GM23338 (cell line): ENCODE results near the gene MYOCD. TPM values are rescaled to one million over a fixed set of nuclear protein-coding genes. Genes with fewer than 3 reads are reported as not detected.

Experiments used
- ATAC-seq: fragments of 200-7000 bp; cut with Tn5 transposase; 3 replicates; pipeline ENCODE4 v1.9.1; 2020
- DNase-seq: peaks from one replicate; pipeline ENCODE4 v3.0.0-alpha.2; 2015; ENCODE audit warnings: low spot score
- H2AFZ ChIP-seq: fragments of 200-600 bp; sonication (generic); 2 replicates; pipeline ENCODE4 v1.8.0; 2016; ENCODE audit warnings: antibody characterized with exemption, mild to moderate bottlenecking, moderate library complexity
- H3F3A ChIP-seq: fragments of 200-600 bp; sonication (generic); replicated peaks from 2 replicates; pipeline ENCODE4 v1.8.0; 2017; ENCODE audit warnings: antibody characterized with exemption, mixed run types, low read depth
- H3K27ac ChIP-seq: fragments of 200-600 bp; sonication (generic); 2 replicates; pipeline ENCODE4 v1.6.1; 2016; ENCODE audit warnings: low read depth
- H3K27me3 ChIP-seq: fragments of 200-600 bp; sonication (generic); 2 replicates; pipeline ENCODE4 v1.8.0; 2016; ENCODE audit warnings: mild to moderate bottlenecking, mixed run types, moderate library complexity; ENCODE audit not compliant: insufficient read depth
- H3K36me3 ChIP-seq: fragments of 200-600 bp; sonication (generic); 2 replicates; pipeline ENCODE4 v1.8.0; 2016; ENCODE audit warnings: mild to moderate bottlenecking; ENCODE audit not compliant: insufficient read depth
- H3K4me1 ChIP-seq: fragments of 200-600 bp; sonication (generic); 2 replicates; pipeline ENCODE4 v1.8.0; 2016; ENCODE audit warnings: mild to moderate bottlenecking, moderate library complexity; ENCODE audit not compliant: insufficient read depth
- H3K4me2 ChIP-seq: fragments of 200-600 bp; sonication (generic); 2 replicates; pipeline ENCODE4 v1.7.1; 2017; ENCODE audit warnings: mixed run types
- H3K4me3 ChIP-seq: fragments of 200-600 bp; sonication (generic); 2 replicates; pipeline ENCODE4 v1.6.1; 2016; ENCODE audit warnings: mixed run types
- H3K79me2 ChIP-seq: fragments of 200-600 bp; sonication (generic); replicated peaks from 2 replicates; pipeline ENCODE4 v1.8.0; 2017; ENCODE audit warnings: mild to moderate bottlenecking; ENCODE audit not compliant: insufficient read depth
- H3K9me2 ChIP-seq: fragments of 200-600 bp; sonication (generic); 2 replicates; pipeline ENCODE4 v1.8.0; 2017; ENCODE audit not compliant: insufficient read depth
- H4K20me1 ChIP-seq: fragments of 200-600 bp; sonication (generic); replicated peaks from 2 replicates; pipeline ENCODE4 v1.8.0; 2017; ENCODE audit warnings: mild to moderate bottlenecking; ENCODE audit not compliant: insufficient read depth
- H3K27ac Mint-ChIP-seq: 2 replicates; pipeline ENCODE4 v1.8.0; 2020; ENCODE audit warnings: inconsistent platforms, mild to moderate bottlenecking, moderate library complexity, mixed read lengths
- H3K27me3 Mint-ChIP-seq: 3 replicates; pipeline ENCODE4 v1.8.0; 2022; ENCODE audit warnings: low read depth, mild to moderate bottlenecking, moderate library complexity, mixed read lengths, inconsistent platforms; ENCODE audit not compliant: insufficient read depth, poor library complexity
- H3K36me3 Mint-ChIP-seq: 3 replicates; pipeline ENCODE4 v1.8.0; 2021; ENCODE audit warnings: low read depth, mild to moderate bottlenecking, inconsistent platforms, moderate library complexity, mixed read lengths
- H3K4me1 Mint-ChIP-seq: 3 replicates; pipeline ENCODE4 v1.8.0; 2020; ENCODE audit warnings: mild to moderate bottlenecking, inconsistent platforms, mixed read lengths
- H3K4me3 Mint-ChIP-seq: 3 replicates; pipeline ENCODE4 v1.8.0; 2021; ENCODE audit warnings: moderate library complexity, mild to moderate bottlenecking, inconsistent platforms, mixed read lengths
- H3K9me3 Mint-ChIP-seq: 3 replicates; pipeline ENCODE4 v1.8.0; 2020; ENCODE audit warnings: moderate library complexity, mild to moderate bottlenecking, inconsistent platforms, mixed read lengths
- EZH2 ChIP-seq: fragments of 200-600 bp; sonication (generic); IDR thresholded peaks from one replicate; pipeline ENCODE4 v1.8.0; 2017; ENCODE audit warnings: antibody characterized with exemption, mild to moderate bottlenecking, low read depth; ENCODE audit not compliant: unreplicated experiment
- EZH2phosphoT487 ChIP-seq: fragments of 200-600 bp; sonication (generic); IDR thresholded peaks from one replicate; pipeline ENCODE4 v1.8.1; 2018; ENCODE audit warnings: antibody characterized with exemption; ENCODE audit not compliant: unreplicated experiment
- JUNB ChIP-seq: IDR thresholded peaks from one replicate; pipeline ENCODE4 v1.6.1; 2016; ENCODE audit warnings: antibody characterized with exemption; ENCODE audit not compliant: unreplicated experiment
- NANOG ChIP-seq: IDR thresholded peaks from 2 replicates; pipeline ENCODE4 v1.6.1; 2016; ENCODE audit warnings: antibody characterized with exemption, borderline replicate concordance
- STAT1 ChIP-seq: IDR thresholded peaks from one replicate; pipeline ENCODE4 v1.6.1; 2016; ENCODE audit warnings: antibody characterized with exemption; ENCODE audit not compliant: unreplicated experiment
- ZNF331 ChIP-seq: fragments of 250-450 bp; sonication (Bioruptor Pico); IDR thresholded peaks from 2 replicates; pipeline ENCODE4 v1.5.0; 2020; ENCODE audit warnings: low read depth, mild to moderate bottlenecking, moderate library complexity
- polyA plus RNA-seq: library from polyadenylated mRNA; unstranded; fragments of >200 nt; fragmentation: Nextera tagmentation; extraction: Ambion mirVana; gene quantifications from 2 replicates; pipeline ENCODE4 v1.2.1, GENCODE V29; 2016
- total RNA-seq: library from RNA; depleted of rRNA; stranded (reverse); fragments of >200 nt; shearing (Covaris generic); gene quantifications from 2 replicates; pipeline ENCODE4 v1.2.3, GENCODE V29; 2014
- TF ChIP-seq, protein P1 (sequence below): IDR thresholded peaks from one replicate; pipeline ENCODE4 v1.6.1; 2018; ENCODE audit warnings: antibody characterized with exemption; ENCODE audit not compliant: unreplicated experiment
- TF ChIP-seq, protein P2 (sequence below): IDR thresholded peaks from 2 replicates; pipeline ENCODE4 v1.6.1; 2016; ENCODE audit warnings: antibody characterized with exemption
- TF ChIP-seq, protein P3 (sequence below), 2 experiments: fragments of 200-600 bp in 1 of 2; sonication (generic) in 1 of 2; conservative IDR thresholded peaks; 2 replicates each; pipeline versions ENCODE4 v1.5.1 to v1.6.1; 2016 to 2017; ENCODE audit warnings: antibody characterized with exemption in 2 of 2, low read depth in 2 of 2, mild to moderate bottlenecking in 2 of 2, moderate library complexity in 1 of 2

The MYOCD gene
- total and polyA plus RNA-seq, 2 experiments from 2014 or later, result 0.80 to 2.4 TPM

DNA sequence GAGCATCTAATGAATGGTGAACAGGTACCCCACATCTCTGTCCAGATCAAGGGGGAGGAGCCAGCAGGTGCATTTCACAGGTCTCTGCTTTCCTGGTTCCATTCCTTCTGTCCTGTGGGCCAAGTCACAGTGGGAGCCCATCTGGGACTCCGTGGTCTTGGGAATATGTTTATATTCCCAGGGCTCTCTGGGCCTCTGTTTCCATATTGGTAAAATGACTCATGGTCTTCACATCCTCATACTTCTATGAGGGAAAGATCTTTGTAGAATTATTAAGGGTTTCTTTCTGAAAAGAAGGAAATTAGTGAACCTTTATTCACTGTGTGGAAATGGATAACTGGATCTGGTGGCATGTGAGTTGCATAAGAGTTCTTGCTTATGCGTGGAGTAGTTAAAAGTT, 6.2 kb downstream of the MYOCD start (continued):
- TF ChIP-seq, protein P1, sequence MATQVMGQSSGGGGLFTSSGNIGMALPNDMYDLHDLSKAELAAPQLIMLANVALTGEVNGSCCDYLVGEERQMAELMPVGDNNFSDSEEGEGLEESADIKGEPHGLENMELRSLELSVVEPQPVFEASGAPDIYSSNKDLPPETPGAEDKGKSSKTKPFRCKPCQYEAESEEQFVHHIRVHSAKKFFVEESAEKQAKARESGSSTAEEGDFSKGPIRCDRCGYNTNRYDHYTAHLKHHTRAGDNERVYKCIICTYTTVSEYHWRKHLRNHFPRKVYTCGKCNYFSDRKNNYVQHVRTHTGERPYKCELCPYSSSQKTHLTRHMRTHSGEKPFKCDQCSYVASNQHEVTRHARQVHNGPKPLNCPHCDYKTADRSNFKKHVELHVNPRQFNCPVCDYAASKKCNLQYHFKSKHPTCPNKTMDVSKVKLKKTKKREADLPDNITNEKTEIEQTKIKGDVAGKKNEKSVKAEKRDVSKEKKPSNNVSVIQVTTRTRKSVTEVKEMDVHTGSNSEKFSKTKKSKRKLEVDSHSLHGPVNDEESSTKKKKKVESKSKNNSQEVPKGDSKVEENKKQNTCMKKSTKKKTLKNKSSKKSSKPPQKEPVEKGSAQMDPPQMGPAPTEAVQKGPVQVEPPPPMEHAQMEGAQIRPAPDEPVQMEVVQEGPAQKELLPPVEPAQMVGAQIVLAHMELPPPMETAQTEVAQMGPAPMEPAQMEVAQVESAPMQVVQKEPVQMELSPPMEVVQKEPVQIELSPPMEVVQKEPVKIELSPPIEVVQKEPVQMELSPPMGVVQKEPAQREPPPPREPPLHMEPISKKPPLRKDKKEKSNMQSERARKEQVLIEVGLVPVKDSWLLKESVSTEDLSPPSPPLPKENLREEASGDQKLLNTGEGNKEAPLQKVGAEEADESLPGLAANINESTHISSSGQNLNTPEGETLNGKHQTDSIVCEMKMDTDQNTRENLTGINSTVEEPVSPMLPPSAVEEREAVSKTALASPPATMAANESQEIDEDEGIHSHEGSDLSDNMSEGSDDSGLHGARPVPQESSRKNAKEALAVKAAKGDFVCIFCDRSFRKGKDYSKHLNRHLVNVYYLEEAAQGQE, result no peak
- no peak for TF ChIP-seq ZNF331 (CRISPR knock-in tag)
- TF ChIP-seq, protein P2, sequence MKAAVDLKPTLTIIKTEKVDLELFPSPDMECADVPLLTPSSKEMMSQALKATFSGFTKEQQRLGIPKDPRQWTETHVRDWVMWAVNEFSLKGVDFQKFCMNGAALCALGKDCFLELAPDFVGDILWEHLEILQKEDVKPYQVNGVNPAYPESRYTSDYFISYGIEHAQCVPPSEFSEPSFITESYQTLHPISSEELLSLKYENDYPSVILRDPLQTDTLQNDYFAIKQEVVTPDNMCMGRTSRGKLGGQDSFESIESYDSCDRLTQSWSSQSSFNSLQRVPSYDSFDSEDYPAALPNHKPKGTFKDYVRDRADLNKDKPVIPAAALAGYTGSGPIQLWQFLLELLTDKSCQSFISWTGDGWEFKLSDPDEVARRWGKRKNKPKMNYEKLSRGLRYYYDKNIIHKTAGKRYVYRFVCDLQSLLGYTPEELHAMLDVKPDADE, result no peak
- TF ChIP-seq STAT1, result no peak
- TF ChIP-seq NANOG, result no peak
- TF ChIP-seq, protein P3, sequence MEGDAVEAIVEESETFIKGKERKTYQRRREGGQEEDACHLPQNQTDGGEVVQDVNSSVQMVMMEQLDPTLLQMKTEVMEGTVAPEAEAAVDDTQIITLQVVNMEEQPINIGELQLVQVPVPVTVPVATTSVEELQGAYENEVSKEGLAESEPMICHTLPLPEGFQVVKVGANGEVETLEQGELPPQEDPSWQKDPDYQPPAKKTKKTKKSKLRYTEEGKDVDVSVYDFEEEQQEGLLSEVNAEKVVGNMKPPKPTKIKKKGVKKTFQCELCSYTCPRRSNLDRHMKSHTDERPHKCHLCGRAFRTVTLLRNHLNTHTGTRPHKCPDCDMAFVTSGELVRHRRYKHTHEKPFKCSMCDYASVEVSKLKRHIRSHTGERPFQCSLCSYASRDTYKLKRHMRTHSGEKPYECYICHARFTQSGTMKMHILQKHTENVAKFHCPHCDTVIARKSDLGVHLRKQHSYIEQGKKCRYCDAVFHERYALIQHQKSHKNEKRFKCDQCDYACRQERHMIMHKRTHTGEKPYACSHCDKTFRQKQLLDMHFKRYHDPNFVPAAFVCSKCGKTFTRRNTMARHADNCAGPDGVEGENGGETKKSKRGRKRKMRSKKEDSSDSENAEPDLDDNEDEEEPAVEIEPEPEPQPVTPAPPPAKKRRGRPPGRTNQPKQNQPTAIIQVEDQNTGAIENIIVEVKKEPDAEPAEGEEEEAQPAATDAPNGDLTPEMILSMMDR (conservative IDR thresholded peaks at IDR 0.05; ENCODE audit: low read depth in 2 of 2), result no peak
- no peak for TF ChIP-seq EZH2
- no peak for TF ChIP-seq EZH2phosphoT487

DNA sequence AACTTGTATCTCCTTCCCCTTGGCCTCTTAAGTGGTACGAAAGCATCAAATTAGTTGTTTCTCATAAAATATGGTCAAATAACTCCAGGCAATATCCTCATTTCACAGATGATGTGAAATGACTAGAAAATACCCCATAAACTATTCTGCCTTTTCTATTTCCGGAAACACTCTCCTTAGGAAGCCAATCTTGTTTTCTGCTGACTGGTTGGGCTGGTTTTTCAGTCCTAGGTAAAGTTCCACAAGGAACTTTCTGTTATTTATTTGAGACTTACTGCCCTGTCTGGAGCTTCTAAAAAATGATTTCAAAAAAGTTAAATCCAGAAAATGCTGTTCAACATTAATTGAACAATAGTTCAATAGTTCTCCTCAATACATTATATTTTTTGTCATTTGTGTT, 7.3 kb downstream of the MYOCD start:
- Histone ChIP-seq H3K79me2 (no peaks in the 10 kb centered on the region), H3K9me2 (no peaks in the 10 kb centered on the region), H3K27me3 (no peaks in the 10 kb centered on the region), H3K27ac (no peak overlapping the region), H3K4me1 (no peaks in the 10 kb centered on the region), H3K36me3 (no peaks in the 10 kb centered on the region), H3F3A (no peaks in the 10 kb centered on the region), H2AFZ (no peak overlapping the region), H3K4me2 (no peak overlapping the region), H3K4me3 (no peak overlapping the region), H4K20me1 (no peaks in the 10 kb centered on the region)
- no peaks in the 10 kb centered on the region for H3K36me3 Mint-ChIP-seq
- H3K4me1 Mint-ChIP-seq, result no peaks in the 10 kb centered on the region
- TF ChIP-seq, protein P1, result no peak
- no peak for TF ChIP-seq STAT1
- TF ChIP-seq JUNB, result no peak
- no peak for TF ChIP-seq NANOG
- no peaks in the 10 kb centered on the region for H3K9me3 Mint-ChIP-seq
- H3K4me3 Mint-ChIP-seq, result no peak overlapping the region
- no peaks in the 10 kb centered on the region for H3K27me3 Mint-ChIP-seq
- DNase-seq (no peak), ATAC-seq (no peak)
- no peak overlapping the region for H3K27ac Mint-ChIP-seq
